Measurements from ENCODE around the gene STYXL2. TPM values are rescaled to one million over a fixed set of nuclear protein-coding genes. Genes with fewer than 3 reads are reported as not detected.

The STYXL2 gene
- total and polyA plus RNA-seq, 2 experiments from 2014 or later: 0.17 to 0.40 TPM

GRCh38 chr1:167081594-167082156 lies 12.2 kb upstream of the STYXL2 start:
- no peaks in the 10 kb centered on the region for H3K4me1 ChIP-seq (ENCODE audit: insufficient read depth)
- no peak overlapping the region for H2AFZ ChIP-seq
- Mint-ChIP-seq H3K4me1 (peaks cover 2% of the 10 kb centered on the region; the same call in 1 of the 3 replicates), H3K9me3 (no peaks in the 10 kb centered on the region), H3K27ac (no peak overlapping the region), H3K27me3 (ENCODE audit: insufficient read depth, low read depth, poor library complexity) (no peaks in the 10 kb centered on the region), H3K36me3 (ENCODE audit: low read depth) (no peaks in the 10 kb centered on the region), H3K4me3 (no peak overlapping the region)
- H4K20me1 ChIP-seq (replicated peaks; ENCODE audit: insufficient read depth): no peaks in the 10 kb centered on the region
- H3K27ac ChIP-seq (ENCODE audit: low read depth): no peak overlapping the region
- no peaks in the 10 kb centered on the region for H3F3A ChIP-seq (replicated peaks; ENCODE audit: low read depth)
- no peak for ATAC-seq
- H3K79me2 ChIP-seq (replicated peaks; ENCODE audit: insufficient read depth): no peaks in the 10 kb centered on the region
- no peaks in the 10 kb centered on the region for H3K36me3 ChIP-seq (ENCODE audit: insufficient read depth)
- TF ChIP-seq JUNB (IDR thresholded peaks at IDR 0.05; ENCODE audit: unreplicated experiment) (no peak), ZNF462 (CRISPR knock-in tag; IDR thresholded peaks at IDR 0.05) (no peak), POLR2AphosphoS5 (IDR thresholded peaks at IDR 0.05; ENCODE audit: low read depth) (no peak), ETS1 (IDR thresholded peaks at IDR 0.05) (no peak), ZNF331 (CRISPR knock-in tag; IDR thresholded peaks at IDR 0.05; ENCODE audit: low read depth) (no peak), CTCF (conservative IDR thresholded peaks at IDR 0.05; ENCODE audit: low read depth in 2 of 2) (no peak), EZH2 (IDR thresholded peaks at IDR 0.05; ENCODE audit: low read depth, unreplicated experiment) (no peak), REST (IDR thresholded peaks at IDR 0.05; ENCODE audit: unreplicated experiment) (no peak), ZNF114 (CRISPR knock-in tag; IDR thresholded peaks at IDR 0.05) (no peak)
- no peak for DNase-seq (ENCODE audit: low spot score)
- H3K27me3 ChIP-seq (ENCODE audit: insufficient read depth): no peaks in the 10 kb centered on the region
- no peak overlapping the region for H3K4me2 ChIP-seq
- H3K4me3 ChIP-seq: no peak overlapping the region
- no peaks in the 10 kb centered on the region for H3K9me2 ChIP-seq (ENCODE audit: insufficient read depth)
